Measurements from ENCODE around the gene MEF2C.

- TF ChIP-seq CTCF (IDR thresholded peaks at IDR 0.05 in 2 of 3, conservative IDR thresholded peaks at IDR 0.05 in 1 of 3; ENCODE audit: borderline replicate concordance in 1 of 3, insufficient read depth in 1 of 3, low read depth in 2 of 3, low read length in 2 of 3) (no peak), POLR2A (IDR thresholded peaks at IDR 0.05; ENCODE audit: borderline replicate concordance, extremely low read depth, insufficient read depth, insufficient read length) (no peak), EGR1 (IDR thresholded peaks at IDR 0.05; ENCODE audit: low read depth) (no peak), REST (IDR thresholded peaks at IDR 0.05; ENCODE audit: low read depth) (no peak), EZH2 (IDR thresholded peaks at IDR 0.05) (no peak), MAX (IDR thresholded peaks at IDR 0.05) (no peak), ZNF274 (IDR thresholded peaks at IDR 0.05; ENCODE audit: low read depth, low read length) (no peak), EZH2phosphoT487 (IDR thresholded peaks at IDR 0.05; ENCODE audit: borderline replicate concordance) (no peak), SP1 (IDR thresholded peaks at IDR 0.05; ENCODE audit: low read depth) (no peak), CEBPB (IDR thresholded peaks at IDR 0.05; ENCODE audit: low read depth) (no peak), POLR2AphosphoS5 (IDR thresholded peaks at IDR 0.05; ENCODE audit: low read depth, low read length) (no peak)
These were observed 164.2 kb downstream of the MEF2C start for GRCh38 chr5:88718736-88719135.
